NCI-H460 (cell line): ENCODE results near the gene MYPN. TPM values are rescaled to one million over a fixed set of nuclear protein-coding genes. Genes with fewer than 3 reads are reported as not detected.

Source experiments
- total RNA-seq: library from RNA; depleted of rRNA; stranded (reverse); fragments of >200 nt; shearing (Covaris generic); gene quantifications from 2 replicates; pipeline ENCODE4 v1.2.3, GENCODE V29; 2014; rRNA removed

MYPN gene
- total RNA-seq, 1 experiment from 2014 or later = 5.4 TPM

Other genes with a start within 250 kb of the MYPN start
- gene SIRT1, start 224.8 kb upstream of the MYPN start, total RNA-seq = 22.8 and 24.1 TPM in 2 replicates
- gene HERC4, start 34.2 kb upstream of the MYPN start, total RNA-seq = 49.6 and 61.2 TPM in 2 replicates
- gene ATOH7, start 122.6 kb downstream of the MYPN start, total RNA-seq = 0.20 TPM in 1 of 2 replicates, not detected in the other
- gene HNRNPH3, start 222.6 kb downstream of the MYPN start, total RNA-seq = 40.9 and 49.5 TPM in 2 replicates
- gene PBLD, start 223.4 kb downstream of the MYPN start, total RNA-seq = 1.8 and 3.3 TPM in 2 replicates